OCI-LY7 (cell line): ENCODE data around the gene CNTN5. TPM values are rescaled to one million over a fixed set of nuclear protein-coding genes. Genes with fewer than 3 reads are reported as not detected.

Source experiments
- BruUV-seq: library from RNA; stranded (reverse); fragments of 400-500 nt; replicated peaks from 2 replicates; lab custom pipeline; 2021; lab: Mats Ljungman, UMichigan
- CTCF ChIA-PET: fragments of 300-600 bp; sonication (Branson Sonifier 250); formaldehyde crosslinking; loops from one replicate; lab custom pipeline; 2022; ENCODE audit warnings: antibody characterized with exemption; ENCODE audit not compliant: unreplicated experiment; lab: Charles Lee
- POLR2A ChIA-PET: fragments of 300-600 bp; sonication (Branson Sonifier 250); formaldehyde crosslinking; loops from one replicate; lab custom pipeline; 2022; ENCODE audit warnings: antibody characterized with exemption; lab: Charles Lee
- DNase-seq: peaks from one replicate; pipeline ENCODE4 v3.0.0-alpha.2; 2015; ENCODE audit warnings: low spot score
- H2AFZ ChIP-seq: fragments of 200-600 bp; sonication (generic), shearing (Covaris generic); 2 replicates; pipeline ENCODE4 v1.6.1; 2014; ENCODE audit warnings: mild to moderate bottlenecking, antibody characterized with exemption, low read length, moderate library complexity
- H3K27ac ChIP-seq: fragments of 200-600 bp; sonication (generic); 2 replicates; pipeline ENCODE4 v1.5.1; 2014; ENCODE audit warnings: mixed run types, low read depth, mild to moderate bottlenecking, moderate library complexity, low read length, inconsistent platforms; ENCODE audit not compliant: poor library complexity, severe bottlenecking
- H3K36me3 ChIP-seq: fragments of 200-600 bp; sonication (generic); 2 replicates; pipeline ENCODE4 v1.6.1; 2014; ENCODE audit warnings: mild to moderate bottlenecking, antibody characterized with exemption, low read length, moderate library complexity, mixed read lengths; ENCODE audit not compliant: insufficient read depth
- H3K4me1 ChIP-seq: fragments of 200-600 bp; sonication (generic); 2 replicates; pipeline ENCODE4 v1.5.1; 2014; ENCODE audit warnings: mild to moderate bottlenecking, low read length; ENCODE audit not compliant: insufficient read depth, poor library complexity, severe bottlenecking
- H3K4me2 ChIP-seq: fragments of 200-600 bp; sonication (generic); 2 replicates; pipeline ENCODE4 v1.6.1; 2014; ENCODE audit warnings: mild to moderate bottlenecking, low read length
- H3K4me3 ChIP-seq: fragments of 200-600 bp; sonication (generic); 2 replicates; pipeline ENCODE4 v1.5.1; 2014; ENCODE audit warnings: mild to moderate bottlenecking, low read depth, low read length; ENCODE audit not compliant: poor library complexity, severe bottlenecking
- H3K79me2 ChIP-seq: fragments of 200-600 bp; sonication (generic); 2 replicates; pipeline ENCODE4 v1.6.1; 2016; ENCODE audit warnings: low read depth, mild to moderate bottlenecking, low read length, moderate library complexity, mixed read lengths; ENCODE audit not compliant: insufficient read depth
- H3K9me2 ChIP-seq: fragments of 200-600 bp; sonication (generic); 2 replicates; pipeline ENCODE4 v1.6.1; 2016; ENCODE audit warnings: mild to moderate bottlenecking, low read length, mixed read lengths; ENCODE audit not compliant: insufficient read depth
- H3K9me3 ChIP-seq: fragments of 200-600 bp; sonication (generic); 2 replicates; pipeline ENCODE4 v1.6.1; 2014; ENCODE audit warnings: mild to moderate bottlenecking, mixed run types, low read length, mixed read lengths
- H4K20me1 ChIP-seq: fragments of 200-600 bp; sonication (generic); 2 replicates; pipeline ENCODE4 v1.6.1; 2014; ENCODE audit warnings: mild to moderate bottlenecking, antibody characterized with exemption, low read length, moderate library complexity, mixed read lengths; ENCODE audit not compliant: insufficient read depth
- EZH2phosphoT487 ChIP-seq: fragments of 200-600 bp; sonication (generic); IDR thresholded peaks from 2 replicates; pipeline ENCODE4 v1.6.1; 2018; ENCODE audit warnings: low read depth, borderline replicate concordance, mild to moderate bottlenecking, mixed run types, antibody characterized with exemption, low read length, moderate library complexity, mixed read lengths
- intact Hi-C: fragments of 100-400 bp; cut with micrococcal nuclease; formaldehyde crosslinking; loops from one replicate; pipeline ENCODE4 v1.10.0; 2022; ENCODE audit not compliant: unreplicated experiment
- total RNA-seq, 2 experiments: library from RNA; depleted of rRNA in 1 of 2; stranded (reverse); fragments of >200 nt in 1 of 2; shearing (Covaris generic) in 1 of 2; gene quantifications; 2 replicates each; pipeline ENCODE4 v1.2.3, GENCODE V29; 2014 to 2022
- TF ChIP-seq, protein P1 (sequence below): fragments of 200-600 bp; sonication (generic); conservative IDR thresholded peaks from 2 replicates; pipeline ENCODE4 v1.5.1; 2014; ENCODE audit warnings: mild to moderate bottlenecking, antibody characterized with exemption, low read length, moderate library complexity, mixed read lengths

Gene CNTN5
- total RNA-seq, 2 experiments from 2014 or later: not detected

GRCh38 chr11:99063331-99063730 lies 42.6 kb downstream of the CNTN5 start:
- Histone ChIP-seq H4K20me1 (no peaks in the 10 kb centered on the region), H3K79me2 (no peaks in the 10 kb centered on the region), H3K4me2 (no peak overlapping the region), H2AFZ (no peak overlapping the region), H3K4me1 (no peaks in the 10 kb centered on the region), H3K4me3 (no peak overlapping the region), H3K9me2 (no peaks in the 10 kb centered on the region), H3K27ac (no peak overlapping the region), H3K9me3 (no peaks in the 10 kb centered on the region), H3K36me3 (no peaks in the 10 kb centered on the region)
- TF ChIP-seq EZH2phosphoT487: no peak
- TF ChIP-seq, protein P1, sequence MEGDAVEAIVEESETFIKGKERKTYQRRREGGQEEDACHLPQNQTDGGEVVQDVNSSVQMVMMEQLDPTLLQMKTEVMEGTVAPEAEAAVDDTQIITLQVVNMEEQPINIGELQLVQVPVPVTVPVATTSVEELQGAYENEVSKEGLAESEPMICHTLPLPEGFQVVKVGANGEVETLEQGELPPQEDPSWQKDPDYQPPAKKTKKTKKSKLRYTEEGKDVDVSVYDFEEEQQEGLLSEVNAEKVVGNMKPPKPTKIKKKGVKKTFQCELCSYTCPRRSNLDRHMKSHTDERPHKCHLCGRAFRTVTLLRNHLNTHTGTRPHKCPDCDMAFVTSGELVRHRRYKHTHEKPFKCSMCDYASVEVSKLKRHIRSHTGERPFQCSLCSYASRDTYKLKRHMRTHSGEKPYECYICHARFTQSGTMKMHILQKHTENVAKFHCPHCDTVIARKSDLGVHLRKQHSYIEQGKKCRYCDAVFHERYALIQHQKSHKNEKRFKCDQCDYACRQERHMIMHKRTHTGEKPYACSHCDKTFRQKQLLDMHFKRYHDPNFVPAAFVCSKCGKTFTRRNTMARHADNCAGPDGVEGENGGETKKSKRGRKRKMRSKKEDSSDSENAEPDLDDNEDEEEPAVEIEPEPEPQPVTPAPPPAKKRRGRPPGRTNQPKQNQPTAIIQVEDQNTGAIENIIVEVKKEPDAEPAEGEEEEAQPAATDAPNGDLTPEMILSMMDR: no peak
- ChIA-PET POLR2A (no interaction called here), CTCF (no interaction called here)
- BruUV-seq: no TSS peak
- intact Hi-C loops: no loop called here
- no peak for DNase-seq

- no peak overlapping the region for H3K4me2 ChIP-seq
- H2AFZ ChIP-seq: no peak overlapping the region
Observed at GRCh38 chr11:99065121-99065520, 44.4 kb downstream of the CNTN5 start.

GRCh38 chr11:99066618-99067317 lies 46.0 kb downstream of the CNTN5 start:
- Histone ChIP-seq H4K20me1 (no peaks in the 10 kb centered on the region), H3K27ac (no peak overlapping the region), H3K4me3 (no peak overlapping the region), H3K79me2 (no peaks in the 10 kb centered on the region), H3K9me2 (no peaks in the 10 kb centered on the region), H3K36me3 (no peaks in the 10 kb centered on the region), H2AFZ (no peak overlapping the region), H3K9me3 (no peaks in the 10 kb centered on the region), H3K4me1 (no peaks in the 10 kb centered on the region), H3K4me2 (no peak overlapping the region)
- no peak for DNase-seq
- BruUV-seq: no TSS peak
- TF ChIP-seq EZH2phosphoT487: no peak
- TF ChIP-seq, protein P1: no peak
- intact Hi-C loops: no loop called here
- ChIA-PET POLR2A (interaction anchor here (0.7 kb wide), 1 partner anchor 14 kb away, joined by 3 read pairs; no protein-coding TSS in a partner anchor), CTCF (no interaction called here)

More at GRCh38 chr11:99065121-99065520, 44.4 kb downstream of the CNTN5 start:
- intact Hi-C loops: no loop called here
- Histone ChIP-seq H3K4me3 (no peak overlapping the region), H3K9me3 (no peaks in the 10 kb centered on the region), H3K9me2 (no peaks in the 10 kb centered on the region), H3K4me1 (no peaks in the 10 kb centered on the region), H3K36me3 (no peaks in the 10 kb centered on the region), H3K27ac (no peak overlapping the region), H3K79me2 (no peaks in the 10 kb centered on the region), H4K20me1 (no peaks in the 10 kb centered on the region)
- CTCF ChIA-PET: no interaction called here
- BruUV-seq: no TSS peak
- no peak for DNase-seq
- TF ChIP-seq, protein P1: no peak
- TF ChIP-seq EZH2phosphoT487: no peak
- POLR2A ChIA-PET: no interaction called here
